ENCODE measurements around the gene BUD23.

Gene BUD23

DNA sequence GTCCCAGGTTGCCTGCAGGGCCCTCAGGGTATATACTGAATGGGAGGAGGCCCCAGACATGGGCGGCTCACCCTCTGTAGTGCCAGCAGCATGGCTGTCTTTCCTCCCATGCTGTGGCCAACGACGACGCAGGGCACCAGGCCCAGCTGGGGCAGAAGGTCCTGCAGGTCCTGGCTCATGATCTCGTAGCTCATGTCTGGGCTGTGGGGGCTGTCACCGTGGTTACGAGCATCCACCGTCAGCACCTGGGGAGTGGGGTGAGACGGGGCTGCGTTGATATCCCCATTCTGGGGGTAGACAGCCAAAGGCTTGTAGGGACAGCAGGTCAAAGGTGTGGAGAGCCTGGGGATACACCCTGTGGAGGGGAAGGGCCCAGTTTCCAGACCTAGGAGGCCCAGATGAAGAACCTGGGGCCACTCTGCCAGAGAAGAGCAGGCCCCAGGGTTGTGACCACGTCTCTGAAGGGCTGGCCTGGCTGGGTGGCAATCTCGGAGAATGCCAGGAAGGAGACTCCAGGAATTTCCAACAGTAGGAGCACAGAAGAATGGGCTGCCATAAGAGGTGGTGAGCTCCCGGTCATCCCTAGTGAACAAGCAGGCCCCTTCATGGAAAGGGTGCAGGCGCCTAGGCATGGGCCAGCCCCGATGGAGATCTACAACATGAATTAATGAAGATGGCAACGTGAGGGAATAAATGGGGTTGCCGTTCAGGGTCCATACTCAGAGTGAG lies 54.3 kb downstream of the BUD23 start:
- Histone ChIP-seq H3K36me3 (ENCODE audit: insufficient read depth, low read length) (peaks cover 18% of the 10 kb centered on the region), H2AFZ (ENCODE audit: low read depth, low read length) (no peak overlapping the region), H4K20me1 (ENCODE audit: insufficient read depth, low read length) (peaks cover 20% of the 10 kb centered on the region), H3K9ac (ENCODE audit: low read depth, low read length) (peak overlapping the region; percentile 75), H3K4me3 (ENCODE audit: low read depth in 1 of 2, low read length in 2 of 2) (peak overlapping the region in 1 of 2 experiments; percentile 91; a peak in 3 of 4 replicates), H3K27me3 (ENCODE audit: insufficient read depth, low read length, poor library complexity) (no peaks in the 10 kb centered on the region), H3K4me1 (ENCODE audit: insufficient read depth, low read length) (peaks cover 28% of the 10 kb centered on the region), H3K79me2 (ENCODE audit: insufficient read depth, low read length) (peaks cover 12% of the 10 kb centered on the region), H3K4me2 (ENCODE audit: insufficient read depth, low read length) (peak overlapping the region; percentile 86), H3K9me3 (ENCODE audit: insufficient read depth, low read length, severe bottlenecking) (no peaks in the 10 kb centered on the region), H3K27ac (ENCODE audit: low read length) (peak overlapping the region; percentile 84)
- DNase-seq (no peak), ATAC-seq (ENCODE audit: insufficient read depth, low read depth) (no peak)
- TF ChIP-seq EZH2 (IDR thresholded peaks at IDR 0.05; ENCODE audit: borderline replicate concordance, low read depth, low read length, severe bottlenecking), result no peak
- TF ChIP-seq, protein P1, sequence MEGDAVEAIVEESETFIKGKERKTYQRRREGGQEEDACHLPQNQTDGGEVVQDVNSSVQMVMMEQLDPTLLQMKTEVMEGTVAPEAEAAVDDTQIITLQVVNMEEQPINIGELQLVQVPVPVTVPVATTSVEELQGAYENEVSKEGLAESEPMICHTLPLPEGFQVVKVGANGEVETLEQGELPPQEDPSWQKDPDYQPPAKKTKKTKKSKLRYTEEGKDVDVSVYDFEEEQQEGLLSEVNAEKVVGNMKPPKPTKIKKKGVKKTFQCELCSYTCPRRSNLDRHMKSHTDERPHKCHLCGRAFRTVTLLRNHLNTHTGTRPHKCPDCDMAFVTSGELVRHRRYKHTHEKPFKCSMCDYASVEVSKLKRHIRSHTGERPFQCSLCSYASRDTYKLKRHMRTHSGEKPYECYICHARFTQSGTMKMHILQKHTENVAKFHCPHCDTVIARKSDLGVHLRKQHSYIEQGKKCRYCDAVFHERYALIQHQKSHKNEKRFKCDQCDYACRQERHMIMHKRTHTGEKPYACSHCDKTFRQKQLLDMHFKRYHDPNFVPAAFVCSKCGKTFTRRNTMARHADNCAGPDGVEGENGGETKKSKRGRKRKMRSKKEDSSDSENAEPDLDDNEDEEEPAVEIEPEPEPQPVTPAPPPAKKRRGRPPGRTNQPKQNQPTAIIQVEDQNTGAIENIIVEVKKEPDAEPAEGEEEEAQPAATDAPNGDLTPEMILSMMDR (IDR thresholded peaks at IDR 0.05; ENCODE audit: borderline replicate concordance, extremely low read depth, low read length, poor library complexity, severe bottlenecking), result no peak

DNA sequence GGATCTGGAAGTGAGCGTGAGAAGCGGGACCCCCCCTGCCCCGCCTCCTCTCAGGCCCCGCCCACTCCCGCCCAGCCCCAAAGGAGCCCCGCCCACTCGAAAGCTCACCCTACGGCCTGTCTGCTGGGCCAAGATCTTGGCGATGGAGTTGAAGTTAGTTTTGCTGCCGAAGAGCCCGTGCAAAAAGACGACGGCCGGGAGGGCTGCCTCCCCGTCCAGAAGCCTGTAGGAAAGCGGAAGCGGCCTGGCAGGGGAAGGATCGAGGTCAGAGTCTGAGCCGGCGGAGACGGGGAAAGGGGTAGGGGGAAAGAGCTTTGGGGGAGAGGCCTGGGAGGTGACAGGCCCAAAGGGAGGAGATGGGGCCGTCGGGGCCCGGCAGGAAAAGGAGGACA lies 54.8 kb downstream of the BUD23 start:
- ATAC-seq (ENCODE audit: insufficient read depth, low read depth) (peak; percentile 35), DNase-seq (peak; percentile 72)
- peak overlapping the region; percentile 86 for H3K4me2 ChIP-seq (ENCODE audit: insufficient read depth, low read length)
- H3K79me2 ChIP-seq (ENCODE audit: insufficient read depth, low read length), result peaks cover 12% of the 10 kb centered on the region
- TF ChIP-seq, protein P1 (IDR thresholded peaks at IDR 0.05; ENCODE audit: borderline replicate concordance, extremely low read depth, low read length, poor library complexity, severe bottlenecking), result no peak
- TF ChIP-seq EZH2 (IDR thresholded peaks at IDR 0.05; ENCODE audit: borderline replicate concordance, low read depth, low read length, severe bottlenecking), result no peak
- H3K9me3 ChIP-seq (ENCODE audit: insufficient read depth, low read length, severe bottlenecking), result no peaks in the 10 kb centered on the region
- H4K20me1 ChIP-seq (ENCODE audit: insufficient read depth, low read length), result peaks cover 20% of the 10 kb centered on the region
- peaks cover 18% of the 10 kb centered on the region for H3K36me3 ChIP-seq (ENCODE audit: insufficient read depth, low read length)
- peak overlapping the region; percentile 75 for H3K9ac ChIP-seq (ENCODE audit: low read depth, low read length)
- H3K27me3 ChIP-seq (ENCODE audit: insufficient read depth, low read length, poor library complexity), result no peaks in the 10 kb centered on the region
- peaks cover 28% of the 10 kb centered on the region for H3K4me1 ChIP-seq (ENCODE audit: insufficient read depth, low read length)
- peak overlapping the region; percentile 91 for H2AFZ ChIP-seq (ENCODE audit: low read depth, low read length)
- H3K27ac ChIP-seq (ENCODE audit: low read length), result peak overlapping the region; percentile 84
- peak overlapping the region; percentile 85 to 91 for H3K4me3 ChIP-seq (ENCODE audit: low read depth in 1 of 2, low read length in 2 of 2)

DNA sequence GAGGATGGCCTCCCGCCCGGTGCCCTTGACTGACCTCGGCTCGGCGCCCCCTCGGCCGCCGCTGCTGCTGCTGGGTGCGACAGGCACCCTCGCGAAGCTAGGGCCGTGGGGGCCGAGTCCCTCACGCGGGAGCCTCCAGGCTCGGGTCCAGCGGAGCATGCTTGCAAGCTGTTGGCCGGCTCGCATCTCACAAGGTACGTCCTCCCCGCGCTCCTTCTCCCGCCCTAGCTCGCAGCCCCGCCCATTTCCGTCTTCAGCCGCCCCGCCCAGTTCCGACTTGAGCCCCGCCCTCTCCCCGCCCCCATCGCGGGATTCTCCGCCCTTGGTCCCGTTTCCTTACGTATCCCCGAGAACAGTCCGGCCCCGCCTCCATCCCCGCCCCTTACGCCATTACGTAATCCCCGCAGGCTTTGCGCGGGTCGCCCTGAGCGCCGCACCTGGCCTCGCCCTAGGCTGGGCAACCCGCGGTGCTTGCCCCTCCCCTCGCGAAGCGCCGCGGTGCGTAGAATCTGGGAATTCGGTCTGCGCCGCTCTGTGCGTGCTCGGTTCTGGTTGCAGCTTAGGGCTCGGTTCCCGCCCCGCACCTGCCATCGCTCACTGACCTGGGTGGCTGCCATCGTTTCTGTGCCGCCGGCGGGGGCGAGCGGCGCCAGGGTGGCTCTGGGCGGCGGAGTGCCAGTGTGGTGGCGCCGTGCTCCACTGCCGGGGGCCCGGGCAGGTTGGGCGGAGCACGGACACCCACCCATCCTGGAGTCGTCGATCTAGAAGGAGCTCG lies 55.4 kb downstream of the BUD23 start, which contains the start of gene ABHD11:
TSS of gene ABHD11 (minus strand) at position 191 of the 775 bp plus-strand sequence. CDS start at position 159, 32 bp downstream.
- no peaks in the 10 kb centered on the region for H3K27me3 ChIP-seq (ENCODE audit: insufficient read depth, low read length, poor library complexity)
- H3K36me3 ChIP-seq (ENCODE audit: insufficient read depth, low read length), result peaks cover 18% of the 10 kb centered on the region
- peaks cover 28% of the 10 kb centered on the region for H3K4me1 ChIP-seq (ENCODE audit: insufficient read depth, low read length)
- H3K9me3 ChIP-seq (ENCODE audit: insufficient read depth, low read length, severe bottlenecking), result no peaks in the 10 kb centered on the region
- peaks cover 12% of the 10 kb centered on the region for H3K79me2 ChIP-seq (ENCODE audit: insufficient read depth, low read length)
- ATAC-seq (ENCODE audit: insufficient read depth, low read depth) (peak; percentile 80), DNase-seq (peak; percentile 97)
- H2AFZ ChIP-seq (ENCODE audit: low read depth, low read length), result peak within 1 kb of the TSS; percentile 98
- peaks cover 20% of the 10 kb centered on the region for H4K20me1 ChIP-seq (ENCODE audit: insufficient read depth, low read length)
- peak within 1 kb of the TSS; percentile 86 for H3K4me2 ChIP-seq (ENCODE audit: insufficient read depth, low read length)
- H3K4me3 ChIP-seq (ENCODE audit: low read depth in 1 of 2, low read length in 2 of 2), result peak within 1 kb of the TSS; percentile 85 to 91
- peak within 1 kb of the TSS; percentile 75 for H3K9ac ChIP-seq (ENCODE audit: low read depth, low read length)
- peak within 1 kb of the TSS; percentile 84 for H3K27ac ChIP-seq (ENCODE audit: low read length)
- TF ChIP-seq EZH2 (IDR thresholded peaks at IDR 0.05; ENCODE audit: borderline replicate concordance, low read depth, low read length, severe bottlenecking), result no peak
- TF ChIP-seq, protein P1 (IDR thresholded peaks at IDR 0.05; ENCODE audit: borderline replicate concordance, extremely low read depth, low read length, poor library complexity, severe bottlenecking), result peak; percentile 4

Measured in DND-41 (cell line).